Endothelial cell of umbilical vein (primary cell): Measurements from ENCODE around the gene EIF2A. TPM values are rescaled to one million over a fixed set of nuclear protein-coding genes. Genes with fewer than 3 reads are reported as not detected.

ENCODE experiments used
- BruUV-seq: library from RNA; stranded (reverse); fragments of 400-500 nt; replicated peaks from 2 replicates; lab custom pipeline; 2021; lab: Mats Ljungman, UMichigan
- CTCF ChIA-PET: fragments of 300-600, 350-600 bp; sonication (Branson Sonifier 250); formaldehyde crosslinking; loops from one replicate; lab custom pipeline; 2021; ENCODE audit warnings: antibody characterized with exemption, inconsistent platforms; lab: Charles Lee
- POLR2A ChIA-PET: fragments of 300-600, 350-600 bp; sonication (Branson Sonifier 250); formaldehyde crosslinking; loops from one replicate; lab custom pipeline; 2021; ENCODE audit warnings: antibody characterized with exemption, inconsistent platforms; lab: Charles Lee
- DNase-seq: peaks from one replicate; pipeline ENCODE4 v3.0.0-alpha.2; 2011; ENCODE audit warnings: low read depth, low spot score
- FAIRE-seq: peaks from 2 replicates; lab custom pipeline; 2011; peaks lifted over from hg19 to GRCh38; lab: Jason Lieb, UNC
- H2AFZ ChIP-seq: 2 replicates; pipeline ENCODE4 v1.6.0; 2012; ENCODE audit warnings: low read depth, low read length, control low read depth, inconsistent platforms
- H3K27ac ChIP-seq: 2 replicates; pipeline ENCODE4 v1.5.1; 2011; ENCODE audit warnings: low read depth, mild to moderate bottlenecking, control low read depth, low read length, moderate library complexity; ENCODE audit not compliant: insufficient read depth
- H3K27me3 ChIP-seq, 2 experiments: 2 replicates each; pipeline versions ENCODE4 v1.6.0 to v1.6.1; 2011; ENCODE audit warnings: low read length in 2 of 2, mixed read lengths in 1 of 2; ENCODE audit not compliant: control insufficient read depth in 2 of 2, insufficient read depth in 2 of 2
- H3K36me3 ChIP-seq, 2 experiments: 2 replicates in 1 of 2; 3 replicates in 1 of 2; pipeline ENCODE4 v1.5.1; 2011; ENCODE audit warnings: low read length in 2 of 2, mild to moderate bottlenecking in 1 of 2, moderate library complexity in 1 of 2; ENCODE audit not compliant: control insufficient read depth in 2 of 2, insufficient read depth in 2 of 2; ENCODE audit errors: extremely low read depth in 1 of 2
- H3K4me1 ChIP-seq: 3 replicates; pipeline ENCODE4 v1.5.1; 2011; ENCODE audit warnings: mild to moderate bottlenecking, low read length; ENCODE audit not compliant: control insufficient read depth, insufficient read depth; ENCODE audit errors: extremely low read depth
- H3K4me2 ChIP-seq: 2 replicates; pipeline ENCODE4 v1.6.1; 2011; ENCODE audit warnings: low read length, control low read depth, mixed read lengths; ENCODE audit not compliant: insufficient read depth
- H3K4me3 ChIP-seq, 3 experiments: fragments of 200-600 bp in 1 of 3; sonication (generic), shearing (Covaris generic) in 1 of 3; replicated peaks in 1 of 3; 2 replicates each; pipeline ENCODE4 v1.5.1; 2011 to 2016; ENCODE audit warnings: control low read depth in 3 of 3, low read length in 3 of 3, mild to moderate bottlenecking in 2 of 3, inconsistent platforms in 1 of 3, low read depth in 1 of 3, moderate library complexity in 1 of 3; ENCODE audit not compliant: insufficient read depth in 1 of 3
- H3K79me2 ChIP-seq: 2 replicates; pipeline ENCODE4 v1.6.0; 2012; ENCODE audit warnings: low read length, inconsistent platforms; ENCODE audit not compliant: control insufficient read depth, insufficient read depth
- H3K9ac ChIP-seq: replicated peaks from 2 replicates; pipeline ENCODE3; 2011; ENCODE audit warnings: low read length, control low read depth; ENCODE audit not compliant: insufficient read depth; ENCODE audit errors: extremely low read depth
- H3K9me1 ChIP-seq: replicated peaks from 3 replicates; pipeline ENCODE4 v1.6.0; 2011; ENCODE audit warnings: mild to moderate bottlenecking, low read length; ENCODE audit not compliant: control insufficient read depth, insufficient read depth; ENCODE audit errors: extremely low read depth
- H3K9me3 ChIP-seq: replicated peaks from 2 replicates; pipeline ENCODE4 v1.5.1; 2012; ENCODE audit warnings: low read length, inconsistent platforms; ENCODE audit not compliant: control insufficient read depth, insufficient read depth
- H4K20me1 ChIP-seq: replicated peaks from 2 replicates; pipeline ENCODE3; 2011; ENCODE audit warnings: mild to moderate bottlenecking, low read length; ENCODE audit not compliant: control insufficient read depth, insufficient read depth; ENCODE audit errors: extremely low read depth
- EZH2 ChIP-seq: IDR thresholded peaks from 2 replicates; pipeline ENCODE4 v1.6.1; 2012; ENCODE audit warnings: borderline replicate concordance, low read depth, mild to moderate bottlenecking, moderate library complexity, low read length, inconsistent platforms; ENCODE audit not compliant: severe bottlenecking
- FOS ChIP-seq: IDR thresholded peaks from 2 replicates; pipeline ENCODE4 v1.6.1; 2011; ENCODE audit warnings: mild to moderate bottlenecking, low read length, moderate library complexity, borderline replicate concordance; ENCODE audit not compliant: insufficient read depth
- GATA2 ChIP-seq: IDR thresholded peaks from 2 replicates; pipeline ENCODE4 v1.7.0; 2011; ENCODE audit warnings: low read depth, mild to moderate bottlenecking, moderate library complexity, mixed read lengths, low read length; ENCODE audit not compliant: insufficient read length, insufficient read depth
- JUN ChIP-seq: IDR thresholded peaks from 2 replicates; pipeline ENCODE4 v1.6.1; 2011; ENCODE audit warnings: borderline replicate concordance, low read depth; ENCODE audit not compliant: insufficient read length, insufficient read depth
- MYC ChIP-seq: IDR thresholded peaks from one replicate; pipeline ENCODE4 v1.6.1; 2011; ENCODE audit warnings: mild to moderate bottlenecking, low read depth, low read length
- POLR2A ChIP-seq: IDR thresholded peaks from 2 replicates; pipeline ENCODE4 v1.6.1; 2012; ENCODE audit warnings: low read depth, mild to moderate bottlenecking, control low read depth, low read length
- POLR2AphosphoS5 ChIP-seq: IDR thresholded peaks from 2 replicates; pipeline ENCODE4 v1.6.1; 2012; ENCODE audit warnings: low read depth, mild to moderate bottlenecking, control low read depth, low read length, moderate library complexity; ENCODE audit not compliant: insufficient read depth
- dilution Hi-C: fragments of 300-500 bp; cut with MboI; formaldehyde crosslinking; loops from one replicate; pipeline ENCODE4 v1.15.0; 2019; ENCODE audit warnings: low sequenced_read_pairs; ENCODE audit not compliant: extremely low pct_ligation_motif_present
- intact Hi-C: fragments of 100-400 bp; cut with micrococcal nuclease; formaldehyde crosslinking; loops from one replicate; pipeline ENCODE4 v1.10.0; 2022
- polyA plus RNA-seq, 4 experiments: library from polyadenylated mRNA; depleted of rRNA in 3 of 4; stranded (reverse) in 3 of 4; unstranded in 1 of 4; fragments of >200 nt; gene quantifications; 2 replicates each; pipeline versions ENCODE4 v1.2.1 to v1.2.3, GENCODE V29; 2011 to 2012; ENCODE audit warnings: missing spikeins in 1 of 4
- total RNA-seq: library from RNA; stranded (reverse); gene quantifications from 2 replicates; pipeline ENCODE4 v1.2.3, GENCODE V29; 2021
- TF ChIP-seq, protein P1 (sequence below), 2 donors: IDR thresholded peaks; 1 replicate in 1 of 2; 2 replicates in 1 of 2; pipeline ENCODE4 v1.5.1; 2011; ENCODE audit warnings: low read length in 2 of 2, mild to moderate bottlenecking in 2 of 2, moderate library complexity in 2 of 2, control low read depth in 1 of 2, inconsistent platforms in 1 of 2, low read depth in 1 of 2; ENCODE audit not compliant: insufficient read depth in 1 of 2; ENCODE audit errors: extremely low read depth in 1 of 2
- TF ChIP-seq, protein P2 (sequence below): IDR thresholded peaks from 2 replicates; pipeline ENCODE4 v1.6.1; 2011; ENCODE audit not compliant: insufficient read depth, insufficient read length

Gene EIF2A
- total and polyA plus RNA-seq, 2 donors (not counting 3 experiments of a cell fraction or from before 2014, with no cell fraction given) = 85.2 to 97.6 TPM

DNA sequence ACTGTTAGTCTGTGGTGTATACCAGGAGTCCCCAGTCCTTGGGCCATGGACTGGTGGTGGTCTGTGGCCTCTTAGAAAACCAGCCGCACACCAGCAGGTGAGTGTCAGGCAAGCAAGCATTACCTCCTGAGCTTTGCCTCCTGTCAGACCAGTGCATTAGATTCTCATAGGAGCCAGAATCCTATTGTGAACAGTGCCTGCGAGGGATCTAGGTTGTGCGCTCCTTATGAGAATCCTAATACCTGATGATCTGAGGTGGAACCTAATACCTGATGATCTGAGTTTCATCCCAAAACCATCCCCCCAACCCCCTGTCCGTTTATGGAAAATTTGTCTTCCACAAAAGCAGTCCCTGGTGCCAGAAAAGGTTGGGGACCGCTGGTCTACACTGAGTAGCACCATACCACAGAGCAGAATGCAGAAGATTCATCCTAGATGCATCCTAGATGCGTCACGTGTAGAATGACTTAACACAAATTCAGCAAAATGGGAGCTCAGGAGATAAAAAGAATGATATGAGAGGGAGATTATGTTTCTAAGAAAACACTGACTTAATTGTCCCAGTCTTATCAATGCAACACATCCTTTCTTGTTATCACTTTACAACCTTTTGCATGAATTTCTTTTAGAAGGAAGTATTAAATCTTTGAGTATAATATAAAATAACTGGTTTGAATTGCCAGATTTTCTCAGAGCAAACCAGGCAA, 85.1 kb downstream of the EIF2A start:
- H3K79me2 ChIP-seq = no peaks in the 10 kb centered on the region
- CTCF ChIA-PET = interaction anchor here (0.6 to 0.7 kb wide), 2 partner anchors 26 to 30 kb away, joined by 3 read pairs; no protein-coding TSS in a partner anchor
- intact Hi-C loops = no loop called here
- peaks cover 2 to 6% of the 10 kb centered on the region in 2 experiments for H3K36me3 ChIP-seq
- BruUV-seq = no TSS peak
- POLR2A ChIA-PET = no interaction called here
- no peaks in the 10 kb centered on the region for H3K4me1 ChIP-seq
- TF ChIP-seq, protein P1, sequence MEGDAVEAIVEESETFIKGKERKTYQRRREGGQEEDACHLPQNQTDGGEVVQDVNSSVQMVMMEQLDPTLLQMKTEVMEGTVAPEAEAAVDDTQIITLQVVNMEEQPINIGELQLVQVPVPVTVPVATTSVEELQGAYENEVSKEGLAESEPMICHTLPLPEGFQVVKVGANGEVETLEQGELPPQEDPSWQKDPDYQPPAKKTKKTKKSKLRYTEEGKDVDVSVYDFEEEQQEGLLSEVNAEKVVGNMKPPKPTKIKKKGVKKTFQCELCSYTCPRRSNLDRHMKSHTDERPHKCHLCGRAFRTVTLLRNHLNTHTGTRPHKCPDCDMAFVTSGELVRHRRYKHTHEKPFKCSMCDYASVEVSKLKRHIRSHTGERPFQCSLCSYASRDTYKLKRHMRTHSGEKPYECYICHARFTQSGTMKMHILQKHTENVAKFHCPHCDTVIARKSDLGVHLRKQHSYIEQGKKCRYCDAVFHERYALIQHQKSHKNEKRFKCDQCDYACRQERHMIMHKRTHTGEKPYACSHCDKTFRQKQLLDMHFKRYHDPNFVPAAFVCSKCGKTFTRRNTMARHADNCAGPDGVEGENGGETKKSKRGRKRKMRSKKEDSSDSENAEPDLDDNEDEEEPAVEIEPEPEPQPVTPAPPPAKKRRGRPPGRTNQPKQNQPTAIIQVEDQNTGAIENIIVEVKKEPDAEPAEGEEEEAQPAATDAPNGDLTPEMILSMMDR (IDR thresholded peaks at IDR 0.05; ENCODE audit: extremely low read depth in 1 of 2, insufficient read depth in 1 of 2, low read depth in 1 of 2, low read length in 2 of 2) = no peak
- TF ChIP-seq POLR2A = no peak
- TF ChIP-seq GATA2 = no peak
- no peak for TF ChIP-seq JUN
- no peak for TF ChIP-seq POLR2AphosphoS5
- no peak for TF ChIP-seq MYC
- TF ChIP-seq, protein P2, sequence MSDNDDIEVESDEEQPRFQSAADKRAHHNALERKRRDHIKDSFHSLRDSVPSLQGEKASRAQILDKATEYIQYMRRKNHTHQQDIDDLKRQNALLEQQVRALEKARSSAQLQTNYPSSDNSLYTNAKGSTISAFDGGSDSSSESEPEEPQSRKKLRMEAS = no peak
- TF ChIP-seq FOS = no peak
- TF ChIP-seq EZH2 = no peak
- no peaks in the 10 kb centered on the region for H3K9me1 ChIP-seq
- H3K27me3 ChIP-seq = no peaks in the 10 kb centered on the region
- no peak overlapping the region for H3K4me2 ChIP-seq
- no peaks in the 10 kb centered on the region for H4K20me1 ChIP-seq
- H3K9me3 ChIP-seq = no peaks in the 10 kb centered on the region
- H3K27ac ChIP-seq = no peak overlapping the region
- dilution Hi-C loops = no loop called here
- FAIRE-seq (no peak), DNase-seq (no peak)
- no peak overlapping the region for H2AFZ ChIP-seq
- H3K4me3 ChIP-seq = no peak overlapping the region
- no peak overlapping the region for H3K9ac ChIP-seq
